ENCODE measurements around the gene P2RX4.

- no peak for TF ChIP-seq POLR2A (IDR thresholded peaks at IDR 0.05)
- no peak for TF ChIP-seq CTCF (IDR thresholded peaks at IDR 0.05)
Measured at GRCh38 chr12:121251838-121252237, 41.9 kb downstream of the P2RX4 start.

All from adrenal gland (tissue), 5 donors.